ENCODE results near the gene AIRE. TPM values are rescaled to one million over a fixed set of nuclear protein-coding genes. Genes with fewer than 3 reads are reported as not detected.

Gene AIRE
- total RNA-seq, 1 donor from 2014 or later: not detected

GRCh38 chr21:44253832-44254710, 31.6 kb upstream of the AIRE start:
- no peak overlapping the region for H3K4me3 Mint-ChIP-seq (ENCODE audit: unreplicated experiment)
- TF ChIP-seq CTCF (IDR thresholded peaks at IDR 0.05): no peak
- no peaks in the 10 kb centered on the region for H3K9me3 Mint-ChIP-seq (ENCODE audit: unreplicated experiment)
- peaks cover under 1% of the 10 kb centered on the region for H3K27me3 Mint-ChIP-seq (ENCODE audit: unreplicated experiment)
- DNase-seq (ENCODE audit: extremely low spot score, unreplicated experiment): no peak
- H3K27ac Mint-ChIP-seq (ENCODE audit: unreplicated experiment): no peak overlapping the region
- no peaks in the 10 kb centered on the region for H3K36me3 Mint-ChIP-seq (ENCODE audit: unreplicated experiment)
- H3K4me1 Mint-ChIP-seq (ENCODE audit: unreplicated experiment): peaks cover 2% of the 10 kb centered on the region

GRCh38 chr21:44255511-44255981, 30.1 kb upstream of the AIRE start:
- Mint-ChIP-seq H3K9me3 (ENCODE audit: unreplicated experiment) (no peaks in the 10 kb centered on the region), H3K27me3 (ENCODE audit: unreplicated experiment) (peaks cover 4% of the 10 kb centered on the region), H3K4me1 (ENCODE audit: unreplicated experiment) (peaks cover 2% of the 10 kb centered on the region), H3K36me3 (ENCODE audit: unreplicated experiment) (no peaks in the 10 kb centered on the region), H3K27ac (ENCODE audit: unreplicated experiment) (no peak overlapping the region), H3K4me3 (ENCODE audit: unreplicated experiment) (no peak overlapping the region)
- no peak for DNase-seq (ENCODE audit: extremely low spot score, unreplicated experiment)
- TF ChIP-seq CTCF (IDR thresholded peaks at IDR 0.05): no peak

- no peak overlapping the region for H3K4me3 Mint-ChIP-seq (ENCODE audit: unreplicated experiment)
- TF ChIP-seq CTCF (IDR thresholded peaks at IDR 0.05): no peak
- H3K27me3 Mint-ChIP-seq (ENCODE audit: unreplicated experiment): peaks cover 6% of the 10 kb centered on the region
- H3K36me3 Mint-ChIP-seq (ENCODE audit: unreplicated experiment): no peaks in the 10 kb centered on the region
- H3K27ac Mint-ChIP-seq (ENCODE audit: unreplicated experiment): no peak overlapping the region
- DNase-seq (ENCODE audit: extremely low spot score, unreplicated experiment): no peak
- no peaks in the 10 kb centered on the region for H3K9me3 Mint-ChIP-seq (ENCODE audit: unreplicated experiment)
- H3K4me1 Mint-ChIP-seq (ENCODE audit: unreplicated experiment): peaks cover 2% of the 10 kb centered on the region
Observed at GRCh38 chr21:44258056-44258725, 27.5 kb upstream of the AIRE start.

GRCh38 chr21:44259082-44259705, 26.5 kb upstream of the AIRE start:
- no peak for TF ChIP-seq CTCF (IDR thresholded peaks at IDR 0.05)
- H3K27me3 Mint-ChIP-seq (ENCODE audit: unreplicated experiment): peaks cover 6% of the 10 kb centered on the region
- H3K4me3 Mint-ChIP-seq (ENCODE audit: unreplicated experiment): no peak overlapping the region
- H3K36me3 Mint-ChIP-seq (ENCODE audit: unreplicated experiment): no peaks in the 10 kb centered on the region
- H3K27ac Mint-ChIP-seq (ENCODE audit: unreplicated experiment): no peak overlapping the region
- no peak for DNase-seq (ENCODE audit: extremely low spot score, unreplicated experiment)
- peaks cover 8% of the 10 kb centered on the region for H3K4me1 Mint-ChIP-seq (ENCODE audit: unreplicated experiment)
- H3K9me3 Mint-ChIP-seq (ENCODE audit: unreplicated experiment): no peaks in the 10 kb centered on the region

- Mint-ChIP-seq H3K4me1 (ENCODE audit: unreplicated experiment) (peaks cover 6% of the 10 kb centered on the region), H3K36me3 (ENCODE audit: unreplicated experiment) (no peaks in the 10 kb centered on the region), H3K27me3 (ENCODE audit: unreplicated experiment) (peaks cover 6% of the 10 kb centered on the region), H3K27ac (ENCODE audit: unreplicated experiment) (no peak overlapping the region), H3K9me3 (ENCODE audit: unreplicated experiment) (no peaks in the 10 kb centered on the region), H3K4me3 (ENCODE audit: unreplicated experiment) (no peak overlapping the region)
- no peak for TF ChIP-seq CTCF (IDR thresholded peaks at IDR 0.05)
- no peak for DNase-seq (ENCODE audit: extremely low spot score, unreplicated experiment)
Observed at GRCh38 chr21:44260066-44260465, 25.6 kb upstream of the AIRE start.
